ENCODE results near the gene EXD3.

Gene EXD3

GRCh38 chr9:137409515-137409914, 13.4 kb downstream of the EXD3 start:
- no peak for DNase-seq

GRCh38 chr9:137408651-137409405, 14.1 kb downstream of the EXD3 start:
- no peak for DNase-seq

- no peak for DNase-seq
Observed at GRCh38 chr9:137407590-137408300, 15.2 kb downstream of the EXD3 start.

- DNase-seq = no peak
Observed at GRCh38 chr9:137406876-137407589, 15.9 kb downstream of the EXD3 start.

GRCh38 chr9:137406085-137406760, 16.7 kb downstream of the EXD3 start:
- DNase-seq = no peak

- no peak for DNase-seq
Observed at GRCh38 chr9:137405677-137406081, 17.3 kb downstream of the EXD3 start.

GRCh38 chr9:137404961-137405567, 17.9 kb downstream of the EXD3 start:
- DNase-seq = no peak

- DNase-seq = no peak
Observed at GRCh38 chr9:137403269-137403668, 19.7 kb downstream of the EXD3 start.

- DNase-seq = no peak
Observed at GRCh38 chr9:137402746-137403145, 20.2 kb downstream of the EXD3 start.

- DNase-seq = no peak
Observed at GRCh38 chr9:137398561-137399468, 24.1 kb downstream of the EXD3 start.

GRCh38 chr9:137397675-137398423, 25.1 kb downstream of the EXD3 start:
- no peak for DNase-seq

- DNase-seq = no peak
Observed at GRCh38 chr9:137396634-137397367, 26.2 kb downstream of the EXD3 start.

- no peak for DNase-seq
Observed at GRCh38 chr9:137396227-137396626, 26.7 kb downstream of the EXD3 start.

GRCh38 chr9:137395666-137396010, 27.3 kb downstream of the EXD3 start:
- DNase-seq = no peak

- DNase-seq = no peak
Observed at GRCh38 chr9:137394866-137395665, 27.9 kb downstream of the EXD3 start.

GRCh38 chr9:137393176-137394150, 29.5 kb downstream of the EXD3 start:
- DNase-seq = no peak

GRCh38 chr9:137392232-137393007, 30.5 kb downstream of the EXD3 start:
- no peak for DNase-seq
